CD14-positive monocyte (primary cell): Measurements from ENCODE around the gene ADAM23. TPM values are rescaled to one million over a fixed set of nuclear protein-coding genes. Genes with fewer than 3 reads are reported as not detected.

Experiments used
- DNase-seq, 3 donors: peaks; one replicate each; pipeline ENCODE4 v3.0.0-alpha.2; 2011 to 2022
- H2AFZ ChIP-seq: 2 replicates; pipeline ENCODE4 v1.6.0; 2012; ENCODE audit warnings: mild to moderate bottlenecking, low read depth, low read length, inconsistent platforms; ENCODE audit not compliant: insufficient read depth, poor library complexity, severe bottlenecking
- H3K27ac ChIP-seq, 2 donors: 1 replicate in 1 of 2; 2 replicates in 1 of 2; pipeline ENCODE4 v1.5.1; 2012 to 2013; ENCODE audit warnings: low read length in 2 of 2, control low read depth in 1 of 2, inconsistent platforms in 1 of 2, low read depth in 1 of 2, mild to moderate bottlenecking in 1 of 2
- H3K27me3 ChIP-seq, 2 donors: one replicate each; pipeline versions ENCODE4 v1.6.0 to v1.6.1; 2011 to 2013; ENCODE audit warnings: low read length in 2 of 2; ENCODE audit not compliant: control insufficient read depth in 2 of 2, insufficient read depth in 2 of 2
- H3K36me3 ChIP-seq, 2 donors: replicated peaks in 1 of 2; 1 replicate in 1 of 2; 2 replicates in 1 of 2; pipeline versions ENCODE4 v1.5.1 to v1.6.1; 2012 to 2013; ENCODE audit warnings: low read length in 2 of 2, control low read depth in 1 of 2, inconsistent platforms in 1 of 2, mild to moderate bottlenecking in 1 of 2; ENCODE audit not compliant: insufficient read depth in 2 of 2, control insufficient read depth in 1 of 2
- H3K4me1 ChIP-seq, 2 donors: 1 replicate in 1 of 2; 2 replicates in 1 of 2; pipeline versions ENCODE4 v1.5.1 to v1.6.1; 2012 to 2013; ENCODE audit warnings: low read length in 2 of 2, control low read depth in 1 of 2, inconsistent platforms in 1 of 2, mild to moderate bottlenecking in 1 of 2, moderate library complexity in 1 of 2; ENCODE audit not compliant: insufficient read depth in 2 of 2, control insufficient read depth in 1 of 2
- H3K4me2 ChIP-seq: replicated peaks from 2 replicates; pipeline ENCODE3; 2012; ENCODE audit warnings: low read length, moderate library complexity, mild to moderate bottlenecking; ENCODE audit not compliant: poor library complexity, severe bottlenecking; ENCODE audit errors: extremely low read depth
- H3K4me3 ChIP-seq, 3 experiments: fragments of 200-600 bp in 1 of 3; sonication (generic) in 1 of 3; replicated peaks in 1 of 3; 1 replicate in 2 of 3; 2 replicates in 1 of 3; pipeline ENCODE4 v1.5.1; 2011 to 2013; ENCODE audit warnings: low read length in 3 of 3, mild to moderate bottlenecking in 3 of 3, control low read depth in 2 of 3, low read depth in 2 of 3, inconsistent platforms in 1 of 3, moderate library complexity in 1 of 3
- H3K79me2 ChIP-seq: 2 replicates; pipeline ENCODE4 v1.6.0; 2012; ENCODE audit warnings: mild to moderate bottlenecking, control low read depth, inconsistent platforms, low read length, moderate library complexity; ENCODE audit not compliant: insufficient read depth
- H3K9ac ChIP-seq: 2 replicates; pipeline ENCODE4 v1.6.0; 2017; ENCODE audit warnings: low read length, mild to moderate bottlenecking; ENCODE audit not compliant: insufficient read depth, poor library complexity, severe bottlenecking
- H3K9me3 ChIP-seq, 2 donors: replicated peaks in 1 of 2; 1 replicate in 1 of 2; 2 replicates in 1 of 2; pipeline versions ENCODE4 v1.5.1 to v1.6.1; 2012 to 2013; ENCODE audit warnings: low read length in 2 of 2, control low read depth in 1 of 2; ENCODE audit not compliant: control insufficient read depth in 1 of 2, insufficient read depth in 1 of 2
- H4K20me1 ChIP-seq: 2 replicates; pipeline ENCODE4 v1.6.0; 2012; ENCODE audit warnings: mild to moderate bottlenecking, low read length, control low read depth, moderate library complexity; ENCODE audit not compliant: insufficient read depth
- H3K27ac Mint-ChIP-seq, 7 donors: one replicate each; pipeline ENCODE4 v1.8.0; 2020; ENCODE audit warnings: mild to moderate bottlenecking in 7 of 7, mixed read lengths in 7 of 7, moderate library complexity in 6 of 7, inconsistent platforms in 2 of 7
- H3K27me3 Mint-ChIP-seq, 3 donors: one replicate each; pipeline ENCODE4 v1.8.0; 2021 to 2022; ENCODE audit warnings: low read depth in 3 of 3, mild to moderate bottlenecking in 3 of 3, mixed read lengths in 3 of 3, moderate library complexity in 3 of 3, inconsistent platforms in 1 of 3
- H3K36me3 Mint-ChIP-seq, 2 donors: one replicate each; pipeline ENCODE4 v1.8.0; 2020; ENCODE audit warnings: mixed read lengths in 2 of 2, inconsistent platforms in 1 of 2, mild to moderate bottlenecking in 1 of 2
- H3K4me1 Mint-ChIP-seq: one replicate; pipeline ENCODE4 v1.8.0; 2020; ENCODE audit warnings: mild to moderate bottlenecking, mixed read lengths
- H3K4me3 Mint-ChIP-seq, 2 donors: one replicate each; pipeline ENCODE4 v1.8.0; 2020; ENCODE audit warnings: mild to moderate bottlenecking in 2 of 2, mixed read lengths in 2 of 2, moderate library complexity in 1 of 2
- H3K9me3 Mint-ChIP-seq, 7 donors: one replicate each; pipeline ENCODE4 v1.8.0; 2020 to 2022; ENCODE audit warnings: mixed read lengths in 7 of 7, mild to moderate bottlenecking in 6 of 7, moderate library complexity in 6 of 7, inconsistent platforms in 2 of 7
- CTCF ChIP-seq: fragments of 200-600 bp; IDR thresholded peaks from one replicate; pipeline ENCODE4 v1.8.0; 2022; ENCODE audit warnings: antibody characterized with exemption, mild to moderate bottlenecking
- WGBS: methylation state at CpG from one replicate; pipeline ENCODE4 v1.1.5; 2013; ENCODE audit warnings: missing lambda C conversion rate; ENCODE audit not compliant: insufficient coverage; 5-methylcytosine and 5-hydroxymethylcytosine counted together
- intact Hi-C, 2 donors: fragments of 100-400 bp; cut with micrococcal nuclease; formaldehyde crosslinking; loops; one replicate each; pipeline versions ENCODE4 v1.15.0 to v1.15.1; 2023
- polyA plus RNA-seq, 3 donors: library from polyadenylated mRNA; depleted of rRNA in 1 of 3; unstranded in 2 of 3; stranded (reverse) in 1 of 3; fragments of 300-500 nt in 2 of 3; fragments of >200 nt in 1 of 3; fragmentation: Illumina TruSeq in 2 of 3; gene quantifications; 1 replicate in 2 of 3; 2 replicates in 1 of 3; pipeline ENCODE4 v1.2.3, GENCODE V29; 2012 to 2021

The ADAM23 gene
- polyA plus RNA-seq, 3 donors = not detected

- no peaks in the 10 kb centered on the region for H3K9me3 ChIP-seq
- no peak for TF ChIP-seq CTCF
- intact Hi-C loops = no loop called here
- no peaks in the 10 kb centered on the region for H3K4me1 ChIP-seq
- Mint-ChIP-seq H3K4me1 (peaks cover 6% of the 10 kb centered on the region), H3K27me3 (peaks cover 0 to 3% (median 0%) of the 10 kb centered on the region in 3 donors), H3K36me3 (no peaks in the 10 kb centered on the region), H3K9me3 (peaks cover 0 to 5% (median 0%) of the 10 kb centered on the region in 7 donors), H3K27ac (no peak overlapping the region), H3K4me3 (no peak overlapping the region)
- no peak overlapping the region for H3K27ac ChIP-seq
- no peak overlapping the region for H2AFZ ChIP-seq
- no peaks in the 10 kb centered on the region for H3K79me2 ChIP-seq
- no peak overlapping the region for H3K4me3 ChIP-seq
- 0% methylated on average over 1 of the region's 2 CpGs for WGBS
- no peaks in the 10 kb centered on the region for H3K36me3 ChIP-seq
- H3K4me2 ChIP-seq = no peak overlapping the region
- H3K9ac ChIP-seq = no peak overlapping the region
- DNase-seq = no peak
- H4K20me1 ChIP-seq = no peaks in the 10 kb centered on the region
- no peaks in the 10 kb centered on the region for H3K27me3 ChIP-seq
Measured at GRCh38 chr2:206457188-206457634, 13.9 kb downstream of the ADAM23 start.

- Histone ChIP-seq H3K36me3 (no peaks in the 10 kb centered on the region), H3K9ac (no peak overlapping the region), H3K4me2 (no peak overlapping the region), H3K79me2 (no peaks in the 10 kb centered on the region), H3K9me3 (peaks cover 0 to under 1% of the 10 kb centered on the region in 2 donors), H4K20me1 (no peaks in the 10 kb centered on the region), H3K4me1 (no peaks in the 10 kb centered on the region), H3K4me3 (no peak overlapping the region), H3K27ac (no peak overlapping the region), H3K27me3 (no peaks in the 10 kb centered on the region), H2AFZ (no peak overlapping the region)
- Mint-ChIP-seq H3K27me3 (peaks cover 2 to 5% (median 2%) of the 10 kb centered on the region in 3 donors), H3K27ac (no peak overlapping the region), H3K4me1 (peaks cover 2% of the 10 kb centered on the region), H3K9me3 (peaks cover 0 to 6% (median 2%) of the 10 kb centered on the region in 7 donors), H3K4me3 (no peak overlapping the region), H3K36me3 (no peaks in the 10 kb centered on the region)
- WGBS = 25% methylated on average over 2 of the region's 6 CpGs
- TF ChIP-seq CTCF = no peak
- intact Hi-C loops = no loop called here
- DNase-seq = no peak
Measured at GRCh38 chr2:206462240-206462854, 19.0 kb downstream of the ADAM23 start.
